HepG2 (cell line): ENCODE results near the gene ZNF500. TPM values are rescaled to one million over a fixed set of nuclear protein-coding genes. Genes with fewer than 3 reads are reported as not detected.

Experiments
- ARID5B ChIP-seq: IDR thresholded peaks from 2 replicates; pipeline ENCODE4 v1.4.0; 2020; ENCODE audit warnings: mild to moderate bottlenecking, missing genetic modification reagents
- ATF3 ChIP-seq: sonication (generic); formaldehyde crosslinking; IDR thresholded peaks from 2 replicates; pipeline ENCODE4 v1.4.0; 2020; ENCODE audit warnings: missing genetic modification reagents
- BRD4 ChIP-seq: sonication (generic); formaldehyde crosslinking; IDR thresholded peaks from 2 replicates; pipeline ENCODE4 v1.4.0; 2020; ENCODE audit warnings: missing genetic modification reagents
- GMEB1 ChIP-seq: sonication (generic); formaldehyde crosslinking; IDR thresholded peaks from 2 replicates; pipeline ENCODE4 v1.5.1; 2020; ENCODE audit warnings: missing genetic modification reagents, mild to moderate bottlenecking, borderline replicate concordance
- HMG20B ChIP-seq: conservative IDR thresholded peaks from 2 replicates; pipeline ENCODE4 v1.6.1; 2016; ENCODE audit warnings: missing genetic modification reagents, missing compliant biosample characterization
- IRX3 ChIP-seq: sonication (generic); formaldehyde crosslinking; IDR thresholded peaks from 2 replicates; pipeline ENCODE4 v1.8.1; 2023; ENCODE audit warnings: mild to moderate bottlenecking, low read depth, missing genetic modification reagents, borderline replicate concordance
- LCORL ChIP-seq, 2 experiments: fragments of 450-650 bp in 1 of 2; sonication (generic) in 1 of 2; formaldehyde crosslinking in 1 of 2; IDR thresholded peaks; 2 replicates each; pipeline versions ENCODE4 v1.5.0 to v1.6.1; 2017 to 2020; ENCODE audit warnings: antibody characterized with exemption in 1 of 2, missing genetic modification reagents in 1 of 2
- MEF2D ChIP-seq: sonication (generic); formaldehyde crosslinking; IDR thresholded peaks from 2 replicates; pipeline ENCODE4 v1.5.1; 2020; ENCODE audit warnings: mild to moderate bottlenecking, missing genetic modification reagents
- MLLT10 ChIP-seq: sonication (generic); formaldehyde crosslinking; IDR thresholded peaks from 2 replicates; pipeline ENCODE4 v1.4.0; 2020; ENCODE audit warnings: missing genetic modification reagents
- RCOR2 ChIP-seq: IDR thresholded peaks from 2 replicates; pipeline ENCODE4 v1.6.1; 2016; ENCODE audit warnings: missing biosample characterization, missing genetic modification reagents
- SNAI1 ChIP-seq: sonication (generic); formaldehyde crosslinking; IDR thresholded peaks from 2 replicates; pipeline ENCODE4 v1.5.0; 2020; ENCODE audit warnings: mild to moderate bottlenecking, missing genetic modification reagents, borderline replicate concordance
- STAG1 ChIP-seq: sonication (generic); formaldehyde crosslinking; IDR thresholded peaks from 2 replicates; pipeline ENCODE4 v1.4.0; 2020; ENCODE audit warnings: missing genetic modification reagents
- STAT5B ChIP-seq: sonication (generic); formaldehyde crosslinking; IDR thresholded peaks from 2 replicates; pipeline ENCODE4 v1.4.0; 2020; ENCODE audit warnings: missing genetic modification reagents
- STAT6 ChIP-seq: sonication (generic); formaldehyde crosslinking; IDR thresholded peaks from 2 replicates; pipeline ENCODE4 v1.4.0; 2020; ENCODE audit warnings: missing genetic modification reagents, mild to moderate bottlenecking, borderline replicate concordance
- ZKSCAN1 ChIP-seq: fragments of 150-350 bp; IDR thresholded peaks from 2 replicates; pipeline ENCODE4 v1.6.1; 2014; ENCODE audit warnings: low read length
- ZNF563 ChIP-seq: sonication (generic); formaldehyde crosslinking; IDR thresholded peaks from 2 replicates; pipeline ENCODE4 v1.8.0; 2022; ENCODE audit warnings: mild to moderate bottlenecking, moderate library complexity, missing genetic modification reagents
- ZNF577 ChIP-seq: sonication (generic); formaldehyde crosslinking; IDR thresholded peaks from 2 replicates; pipeline ENCODE4 v1.4.0; 2020; ENCODE audit warnings: mild to moderate bottlenecking, low read depth, missing genetic modification reagents, borderline replicate concordance
- ZNF891 ChIP-seq: sonication (generic); formaldehyde crosslinking; IDR thresholded peaks from 2 replicates; pipeline ENCODE4 v1.5.0; 2020; ENCODE audit warnings: mild to moderate bottlenecking, missing genetic modification reagents
- polyA plus RNA-seq, 8 experiments: library from polyadenylated mRNA; depleted of rRNA in 3 of 8; stranded (reverse) in 7 of 8; unstranded in 1 of 8; fragments of >200 nt; fragmentation: Illumina TruSeq in 4 of 8; extraction: Trizol in 4 of 8; gene quantifications; 2 replicates each; pipeline versions ENCODE4 v1.2.1 to v1.2.3, GENCODE V29; 2011 to 2016; ENCODE audit warnings: low read depth in 4 of 8, missing spikeins in 1 of 8, mixed read lengths in 1 of 8; ENCODE audit not compliant: insufficient read depth in 1 of 8
- total RNA-seq, 5 experiments: library from RNA; depleted of rRNA; stranded (reverse); fragments of >200 nt; fragmentation: Illumina TruSeq; extraction: Trizol; gene quantifications; 2 replicates each; pipeline ENCODE4 v1.2.3, GENCODE V29; 2016; ENCODE audit warnings: low read depth in 1 of 5

Gene ZNF500
- total and polyA plus RNA-seq, 2 of the 13 experiments (the other 11 are each of a cell fraction or from before 2014, with no cell fraction given) = 6.1 to 12.2 TPM

GRCh38 chr16:4768549-4769305 is 1.8 kb upstream of the ZNF500 start (continued):
- peak; percentile 64; the same call in 1 of the 2 replicates for TF ChIP-seq LCORL (IDR thresholded peaks at IDR 0.05)
- TF ChIP-seq LCORL (CRISPR knock-in tag; IDR thresholded peaks at IDR 0.05) = peak; percentile 91
- TF ChIP-seq ZKSCAN1 = no peak
- no peak for TF ChIP-seq STAT6
- peak; percentile 91; the same call in 1 of the 2 replicates for TF ChIP-seq GMEB1
- 0 out of 2 replicates have a peak, but pooled peaks have one; percentile 14 for TF ChIP-seq STAG1 (CRISPR knock-in tag)
- 0 out of 2 replicates have a peak, but pooled peaks have one; percentile 25 for TF ChIP-seq ARID5B (CRISPR knock-in tag)
- TF ChIP-seq ZNF891 = peak; percentile 46; the same call in 1 of the 2 replicates
- TF ChIP-seq BRD4 (CRISPR knock-in tag) = no peak
- TF ChIP-seq HMG20B (CRISPR knock-in tag) = no peak; the same call in 1 of the 2 replicates
- 0 out of 2 replicates have a peak, but pooled peaks have one; percentile 38 for TF ChIP-seq ZNF563 (CRISPR knock-in tag)
- TF ChIP-seq MLLT10 = no peak
- no peak for TF ChIP-seq ATF3
- peak; percentile 68; the same call in 1 of the 2 replicates for TF ChIP-seq MEF2D (CRISPR knock-in tag)
- no peak for TF ChIP-seq SNAI1 (CRISPR knock-in tag)
- no peak for TF ChIP-seq IRX3 (CRISPR knock-in tag)
- no peak for TF ChIP-seq ZNF577
- TF ChIP-seq STAT5B = no peak
- TF ChIP-seq RCOR2 (CRISPR knock-in tag) = peak; percentile 23; the same call in 1 of the 2 replicates
